ENCODE data around the gene SDR9C7. TPM values are rescaled to one million over a fixed set of nuclear protein-coding genes. Genes with fewer than 3 reads are reported as not detected.
"Not testable (repeated sequence)": the region's sequence is repeated elsewhere in the genome, so short reads cannot be mapped to it uniquely, and the experiment has no call there.

Gene SDR9C7
- total RNA-seq, 1 donor from 2014 or later, result not detected

GRCh38 chr12:56880125-56880992 is 53.8 kb downstream of the SDR9C7 start:
- H3K4me1 Mint-ChIP-seq (ENCODE audit: low read depth), result peaks cover 3% of the 10 kb centered on the region
- H3K36me3 Mint-ChIP-seq (ENCODE audit: insufficient read depth), result peaks cover 3% of the 10 kb centered on the region
- H3K27me3 Mint-ChIP-seq, result no peaks in the 10 kb centered on the region
- no peak overlapping the region for H3K27ac Mint-ChIP-seq
- DNase-seq (ENCODE audit: low spot score, unreplicated experiment), result no peak
- peaks cover 27% of the 10 kb centered on the region for H3K9me3 Mint-ChIP-seq (ENCODE audit: low read depth)
- no peak overlapping the region for H3K4me3 Mint-ChIP-seq (ENCODE audit: low read depth)
- TF ChIP-seq CTCF (IDR thresholded peaks at IDR 0.05; ENCODE audit: unreplicated experiment), result no peak

- DNase-seq (ENCODE audit: low spot score, unreplicated experiment); H3K27ac Mint-ChIP-seq; H3K36me3 Mint-ChIP-seq (ENCODE audit: insufficient read depth); H3K27me3 Mint-ChIP-seq; H3K4me1 Mint-ChIP-seq (ENCODE audit: low read depth); H3K4me3 Mint-ChIP-seq (ENCODE audit: low read depth): not testable (repeated sequence)
- H3K9me3 Mint-ChIP-seq (ENCODE audit: low read depth), result peaks cover 19% of the 10 kb centered on the region
These were observed 54.7 kb downstream of the SDR9C7 start for GRCh38 chr12:56879240-56880124.

GRCh38 chr12:56878010-56878339 is 56.2 kb downstream of the SDR9C7 start:
- Mint-ChIP-seq H3K9me3 (ENCODE audit: low read depth) (peaks cover 10% of the 10 kb centered on the region), H3K4me3 (ENCODE audit: low read depth) (no peak overlapping the region), H3K36me3 (ENCODE audit: insufficient read depth) (peaks cover 1% of the 10 kb centered on the region), H3K27ac (peak overlapping the region; percentile 51), H3K27me3 (no peaks in the 10 kb centered on the region), H3K4me1 (ENCODE audit: low read depth) (peaks cover 3% of the 10 kb centered on the region)
- no peak for DNase-seq (ENCODE audit: low spot score, unreplicated experiment)
- TF ChIP-seq CTCF (IDR thresholded peaks at IDR 0.05; ENCODE audit: unreplicated experiment), result no peak

- no peak for TF ChIP-seq CTCF (IDR thresholded peaks at IDR 0.05; ENCODE audit: unreplicated experiment)
- DNase-seq (ENCODE audit: low spot score, unreplicated experiment), result no peak
- H3K27me3 Mint-ChIP-seq, result peaks cover under 1% of the 10 kb centered on the region
- no peak overlapping the region for H3K4me3 Mint-ChIP-seq (ENCODE audit: low read depth)
- H3K4me1 Mint-ChIP-seq (ENCODE audit: low read depth), result peaks cover 3% of the 10 kb centered on the region
- H3K27ac Mint-ChIP-seq, result peak overlapping the region; percentile 23
- H3K36me3 Mint-ChIP-seq (ENCODE audit: insufficient read depth), result peaks cover 1% of the 10 kb centered on the region
- peaks cover 10% of the 10 kb centered on the region for H3K9me3 Mint-ChIP-seq (ENCODE audit: low read depth)
These were observed 56.8 kb downstream of the SDR9C7 start for GRCh38 chr12:56877195-56878009.

- H3K4me3 Mint-ChIP-seq (ENCODE audit: low read depth), result no peak overlapping the region
- DNase-seq (ENCODE audit: low spot score, unreplicated experiment), result no peak
- H3K9me3 Mint-ChIP-seq (ENCODE audit: low read depth), result peaks cover 6% of the 10 kb centered on the region
- TF ChIP-seq CTCF (IDR thresholded peaks at IDR 0.05; ENCODE audit: unreplicated experiment), result no peak
- no peaks in the 10 kb centered on the region for H3K36me3 Mint-ChIP-seq (ENCODE audit: insufficient read depth)
- H3K27me3 Mint-ChIP-seq, result peaks cover 2% of the 10 kb centered on the region
- no peak overlapping the region for H3K27ac Mint-ChIP-seq
- no peaks in the 10 kb centered on the region for H3K4me1 Mint-ChIP-seq (ENCODE audit: low read depth)
These were observed 59.4 kb downstream of the SDR9C7 start for GRCh38 chr12:56874821-56875220.
